A673 (cell line): ENCODE results near the gene RIC1.

ENCODE experiments used
- CTCF ChIP-seq: fragments of 300-800, 200-600 bp; sonication (generic); conservative IDR thresholded peaks from 2 replicates; pipeline ENCODE4 v1.5.1; 2017; ENCODE audit warnings: low read depth, mild to moderate bottlenecking, antibody characterized with exemption, low read length, moderate library complexity, mixed read lengths
- EZH2 ChIP-seq: fragments of 200-600 bp; sonication (generic); IDR thresholded peaks from 2 replicates; pipeline ENCODE4 v1.6.1; 2017; ENCODE audit warnings: borderline replicate concordance, low read depth, mild to moderate bottlenecking, mixed read lengths, antibody characterized with exemption, low read length; ENCODE audit not compliant: poor library complexity, severe bottlenecking

GRCh38 chr9:5580650-5581049 lies 48.3 kb upstream of the RIC1 start:
- no peak for TF ChIP-seq CTCF
- no peak for TF ChIP-seq EZH2
